ENCODE data around the gene HOXD8.

GRCh38 chr2:176139661-176140512 is 10.4 kb downstream of the HOXD8 start:
- TF ChIP-seq ELF4 (IDR thresholded peaks at IDR 0.05), result no peak
- no peak for TF ChIP-seq FOXA1 (IDR thresholded peaks at IDR 0.05)
- no peak for TF ChIP-seq SP1 (IDR thresholded peaks at IDR 0.05)
- no peak for TF ChIP-seq ZNF384 (IDR thresholded peaks at IDR 0.05)
- TF ChIP-seq HDGF (IDR thresholded peaks at IDR 0.05; ENCODE audit: borderline replicate concordance), result no peak
- no peak for TF ChIP-seq LEF1 (IDR thresholded peaks at IDR 0.05; ENCODE audit: borderline replicate concordance)
- TF ChIP-seq BHLHE40 (IDR thresholded peaks at IDR 0.05; ENCODE audit: borderline replicate concordance), result no peak
- TF ChIP-seq L3MBTL2 (conservative IDR thresholded peaks at IDR 0.05), result no peak
- TF ChIP-seq FOXM1 (IDR thresholded peaks at IDR 0.05; ENCODE audit: borderline replicate concordance), result no peak
- TF ChIP-seq SUZ12 (IDR thresholded peaks at IDR 0.05), result no peak
- no peak for TF ChIP-seq PKNOX1 (IDR thresholded peaks at IDR 0.05)
